ENCODE results near the gene ANKRD11. TPM values are rescaled to one million over a fixed set of nuclear protein-coding genes. Genes with fewer than 3 reads are reported as not detected.

ANKRD11 gene
- polyA plus RNA-seq, 1 donor (not counting 4 experiments of a cell fraction or from before 2014, with no cell fraction given): 30.1 TPM

DNA sequence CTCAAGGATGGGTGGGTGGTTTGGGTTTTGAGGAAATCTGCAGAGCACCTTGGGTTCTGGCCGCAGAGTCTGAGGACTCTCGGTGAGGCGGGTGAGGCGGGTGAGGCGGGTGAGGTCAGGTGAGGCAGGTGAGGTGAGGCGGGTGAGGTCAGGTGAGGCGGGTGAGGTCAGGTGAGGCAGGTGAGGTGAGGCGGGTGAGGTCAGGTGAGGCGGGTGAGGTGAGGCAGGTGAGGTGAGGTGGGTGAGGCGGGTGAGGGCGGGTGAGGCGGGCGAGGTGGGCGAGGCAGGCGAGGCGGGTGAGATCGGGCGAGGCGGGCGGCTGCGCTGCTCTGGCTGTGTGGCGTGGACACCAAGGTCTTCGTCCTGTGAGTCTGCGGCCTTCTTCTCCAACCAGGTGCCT lies 46.0 kb upstream of the ANKRD11 start:
- DNase-seq (ENCODE audit: low read depth, low spot score): no peak
- Histone ChIP-seq H3K4me1 (ENCODE audit: control insufficient read depth, extremely low read depth, insufficient read depth, low read length) (no peaks in the 10 kb centered on the region), H3K36me3 (ENCODE audit: control insufficient read depth in 2 of 2, extremely low read depth in 1 of 2, insufficient read depth in 2 of 2, low read length in 2 of 2) (peaks cover 40 to 44% of the 10 kb centered on the region in 2 experiments), H3K4me2 (ENCODE audit: control insufficient read depth, extremely low read depth, insufficient read depth, low read depth, low read length) (no peak overlapping the region), H3K9me3 (ENCODE audit: control insufficient read depth, low read depth, low read length) (no peaks in the 10 kb centered on the region), H4K20me1 (ENCODE audit: control insufficient read depth, extremely low read depth, insufficient read depth, low read length) (no peaks in the 10 kb centered on the region), H3K79me2 (ENCODE audit: control insufficient read depth, insufficient read depth, low read length) (peaks cover 18% of the 10 kb centered on the region), H2AFZ (ENCODE audit: control insufficient read depth, low read length) (no peak overlapping the region), H3K9ac (ENCODE audit: control insufficient read depth, extremely low read depth, insufficient read depth, low read length) (no peak overlapping the region), H3K4me3 (ENCODE audit: control insufficient read depth in 2 of 3, extremely low read depth in 1 of 3, insufficient read depth in 2 of 3, low read depth in 1 of 3, low read length in 3 of 3) (no peak overlapping the region), H3K27ac (ENCODE audit: control insufficient read depth, insufficient read depth, low read length) (no peak overlapping the region), H3K27me3 (ENCODE audit: control insufficient read depth, extremely low read depth, insufficient read depth, low read length) (no peaks in the 10 kb centered on the region), H3K9me1 (ENCODE audit: control insufficient read depth, extremely low read depth, insufficient read depth, low read length) (no peaks in the 10 kb centered on the region)
- TF ChIP-seq, protein P1, sequence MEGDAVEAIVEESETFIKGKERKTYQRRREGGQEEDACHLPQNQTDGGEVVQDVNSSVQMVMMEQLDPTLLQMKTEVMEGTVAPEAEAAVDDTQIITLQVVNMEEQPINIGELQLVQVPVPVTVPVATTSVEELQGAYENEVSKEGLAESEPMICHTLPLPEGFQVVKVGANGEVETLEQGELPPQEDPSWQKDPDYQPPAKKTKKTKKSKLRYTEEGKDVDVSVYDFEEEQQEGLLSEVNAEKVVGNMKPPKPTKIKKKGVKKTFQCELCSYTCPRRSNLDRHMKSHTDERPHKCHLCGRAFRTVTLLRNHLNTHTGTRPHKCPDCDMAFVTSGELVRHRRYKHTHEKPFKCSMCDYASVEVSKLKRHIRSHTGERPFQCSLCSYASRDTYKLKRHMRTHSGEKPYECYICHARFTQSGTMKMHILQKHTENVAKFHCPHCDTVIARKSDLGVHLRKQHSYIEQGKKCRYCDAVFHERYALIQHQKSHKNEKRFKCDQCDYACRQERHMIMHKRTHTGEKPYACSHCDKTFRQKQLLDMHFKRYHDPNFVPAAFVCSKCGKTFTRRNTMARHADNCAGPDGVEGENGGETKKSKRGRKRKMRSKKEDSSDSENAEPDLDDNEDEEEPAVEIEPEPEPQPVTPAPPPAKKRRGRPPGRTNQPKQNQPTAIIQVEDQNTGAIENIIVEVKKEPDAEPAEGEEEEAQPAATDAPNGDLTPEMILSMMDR (optimal IDR thresholded peaks at IDR 0.05 in 1 of 3, IDR thresholded peaks at IDR 0.05 in 1 of 3, conservative IDR thresholded peaks at IDR 0.05 in 1 of 3; ENCODE audit: extremely low read depth in 1 of 3, insufficient read depth in 2 of 3, low read length in 3 of 3): no peak
- no peak for TF ChIP-seq EZH2 (IDR thresholded peaks at IDR 0.05; ENCODE audit: low read length)
- no peak for FAIRE-seq
- dilution Hi-C loops (cut with MboI; ENCODE audit: extremely low pct_ligation_motif_present, low sequenced_read_pairs): no loop called here

DNA sequence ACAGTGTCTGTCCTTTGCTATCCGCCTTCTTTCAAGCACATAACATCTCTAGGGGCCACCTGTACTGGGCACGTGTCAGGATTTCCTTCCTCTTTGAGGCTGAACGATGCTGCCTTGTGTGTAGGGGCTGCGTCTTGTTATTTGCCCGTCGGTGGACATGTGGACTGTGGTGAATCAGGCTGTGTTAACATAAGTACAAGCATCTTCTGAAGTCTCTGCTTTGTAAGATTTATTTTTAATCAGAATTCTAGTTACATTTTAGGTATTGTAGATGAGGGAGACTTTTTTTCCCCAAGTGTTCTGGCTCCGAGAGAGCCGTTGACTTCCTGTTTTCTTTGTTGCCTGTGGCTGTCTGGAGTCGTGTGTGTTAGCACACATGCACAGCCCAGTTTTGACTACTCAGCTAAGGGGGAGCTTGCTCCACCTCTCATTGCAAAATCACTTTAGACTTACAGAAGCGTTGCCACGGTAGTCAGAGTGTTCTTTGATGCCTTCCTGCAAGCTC lies 43.9 kb upstream of the ANKRD11 start:
- H4K20me1 ChIP-seq (ENCODE audit: control insufficient read depth, extremely low read depth, insufficient read depth, low read length): no peaks in the 10 kb centered on the region
- no peak overlapping the region for H3K27ac ChIP-seq (ENCODE audit: control insufficient read depth, insufficient read depth, low read length)
- no peaks in the 10 kb centered on the region for H3K4me1 ChIP-seq (ENCODE audit: control insufficient read depth, extremely low read depth, insufficient read depth, low read length)
- no peaks in the 10 kb centered on the region for H3K27me3 ChIP-seq (ENCODE audit: control insufficient read depth, extremely low read depth, insufficient read depth, low read length)
- dilution Hi-C loops (cut with MboI; ENCODE audit: extremely low pct_ligation_motif_present, low sequenced_read_pairs): no loop called here
- H3K36me3 ChIP-seq (ENCODE audit: control insufficient read depth in 2 of 2, extremely low read depth in 1 of 2, insufficient read depth in 2 of 2, low read length in 2 of 2): peaks cover 49 to 54% of the 10 kb centered on the region in 2 experiments
- H3K9ac ChIP-seq (ENCODE audit: control insufficient read depth, extremely low read depth, insufficient read depth, low read length): no peak overlapping the region
- DNase-seq (ENCODE audit: low read depth, low spot score) (no peak), FAIRE-seq (no peak)
- no peaks in the 10 kb centered on the region for H3K9me3 ChIP-seq (ENCODE audit: control insufficient read depth, low read depth, low read length)
- H3K4me3 ChIP-seq (ENCODE audit: control insufficient read depth in 2 of 3, extremely low read depth in 1 of 3, insufficient read depth in 2 of 3, low read depth in 1 of 3, low read length in 3 of 3): no peak overlapping the region
- H2AFZ ChIP-seq (ENCODE audit: control insufficient read depth, low read length): no peak overlapping the region
- H3K9me1 ChIP-seq (ENCODE audit: control insufficient read depth, extremely low read depth, insufficient read depth, low read length): no peaks in the 10 kb centered on the region
- no peak overlapping the region for H3K4me2 ChIP-seq (ENCODE audit: control insufficient read depth, extremely low read depth, insufficient read depth, low read depth, low read length)
- peaks cover 18% of the 10 kb centered on the region for H3K79me2 ChIP-seq (ENCODE audit: control insufficient read depth, insufficient read depth, low read length)
- TF ChIP-seq, protein P1 (optimal IDR thresholded peaks at IDR 0.05 in 1 of 3, IDR thresholded peaks at IDR 0.05 in 1 of 3, conservative IDR thresholded peaks at IDR 0.05 in 1 of 3; ENCODE audit: extremely low read depth in 1 of 3, insufficient read depth in 2 of 3, low read length in 3 of 3): no peak
- no peak for TF ChIP-seq EZH2 (IDR thresholded peaks at IDR 0.05; ENCODE audit: low read length)
